ENCODE data around the gene OGFOD3. TPM values are rescaled to one million over a fixed set of nuclear protein-coding genes. Genes with fewer than 3 reads are reported as not detected.

Gene OGFOD3
- total and polyA plus RNA-seq, 7 donors, result 6.0 to 28.2 (median 19.3) TPM

- Histone ChIP-seq H3K27ac (no peak overlapping the region), H3K4me3 (no peak overlapping the region), H3K36me3 (peaks cover 0 to 30% (median 0%) of the 10 kb centered on the region in 4 donors), H3K27me3 (no peaks in the 10 kb centered on the region), H3K9me3 (no peaks in the 10 kb centered on the region), H3K4me1 (no peaks in the 10 kb centered on the region)
- WGBS, 2 donors, result 43 to 69% methylated on average over 3 of the region's 3 CpGs
- no peak for DNase-seq
- TF ChIP-seq CTCF (IDR thresholded peaks at IDR 0.05) (no peak), POLR2A (IDR thresholded peaks at IDR 0.05) (no peak), POLR2AphosphoS5 (IDR thresholded peaks at IDR 0.05) (no peak), EP300 (IDR thresholded peaks at IDR 0.05) (no peak)
- intact Hi-C loops (cut with DNase I), result no loop called here
Observed at GRCh38 chr17:82434216-82434565, 15.8 kb upstream of the OGFOD3 start.

- Histone ChIP-seq H3K36me3 (peaks cover 0 to 30% (median 0%) of the 10 kb centered on the region in 4 donors), H3K9me3 (no peaks in the 10 kb centered on the region), H3K27me3 (no peaks in the 10 kb centered on the region), H3K27ac (no peak overlapping the region), H3K4me1 (no peaks in the 10 kb centered on the region), H3K4me3 (no peak overlapping the region)
- no peak for TF ChIP-seq POLR2A (IDR thresholded peaks at IDR 0.05)
- TF ChIP-seq POLR2AphosphoS5 (IDR thresholded peaks at IDR 0.05), result no peak
- no peak for TF ChIP-seq CTCF (IDR thresholded peaks at IDR 0.05)
- TF ChIP-seq EP300 (IDR thresholded peaks at IDR 0.05), result no peak
- DNase-seq, result no peak
- WGBS, 2 donors, result 93 to 94% methylated on average over 32 of the region's 32 CpGs
- intact Hi-C loops (cut with DNase I), result no loop called here
Observed at GRCh38 chr17:82433560-82434215, 15.3 kb upstream of the OGFOD3 start.

- peaks cover 0 to 26% (median 0%) of the 10 kb centered on the region in 4 donors for H3K36me3 ChIP-seq
- no peaks in the 10 kb centered on the region for H3K9me3 ChIP-seq
- intact Hi-C loops (cut with DNase I), result no loop called here
- H3K4me3 ChIP-seq, result no peak overlapping the region
- no peaks in the 10 kb centered on the region for H3K27me3 ChIP-seq
- H3K27ac ChIP-seq, result no peak overlapping the region
- no peak for DNase-seq
- no peaks in the 10 kb centered on the region for H3K4me1 ChIP-seq
- TF ChIP-seq CTCF (IDR thresholded peaks at IDR 0.05) (no peak), POLR2A (IDR thresholded peaks at IDR 0.05) (no peak), POLR2AphosphoS5 (IDR thresholded peaks at IDR 0.05) (no peak), EP300 (IDR thresholded peaks at IDR 0.05) (no peak)
- 83 to 90% methylated on average over 8 of the region's 8 CpGs for WGBS, 2 donors
Observed at GRCh38 chr17:82432017-82432416, 13.6 kb upstream of the OGFOD3 start.

GRCh38 chr17:82429824-82430223 lies 11.4 kb upstream of the OGFOD3 start:
- Histone ChIP-seq H3K36me3 (peaks cover 0 to 8% (median 0%) of the 10 kb centered on the region in 4 donors), H3K9me3 (no peaks in the 10 kb centered on the region), H3K4me3 (no peak overlapping the region), H3K27ac (no peak overlapping the region), H3K4me1 (no peaks in the 10 kb centered on the region), H3K27me3 (no peaks in the 10 kb centered on the region)
- TF ChIP-seq CTCF (IDR thresholded peaks at IDR 0.05), result no peak
- TF ChIP-seq POLR2A (IDR thresholded peaks at IDR 0.05), result no peak
- TF ChIP-seq POLR2AphosphoS5 (IDR thresholded peaks at IDR 0.05), result no peak
- TF ChIP-seq EP300 (IDR thresholded peaks at IDR 0.05), result no peak
- intact Hi-C loops (cut with DNase I), result no loop called here
- DNase-seq, result no peak
- 81 to 91% methylated on average over 7 of the region's 7 CpGs for WGBS, 2 donors

- intact Hi-C loops (cut with DNase I), result no loop called here
- DNase-seq, result no peak
- no peak overlapping the region for H3K4me3 ChIP-seq
- TF ChIP-seq EP300 (IDR thresholded peaks at IDR 0.05) (no peak), POLR2AphosphoS5 (IDR thresholded peaks at IDR 0.05) (no peak), POLR2A (IDR thresholded peaks at IDR 0.05) (no peak), CTCF (IDR thresholded peaks at IDR 0.05) (no peak)
- H3K9me3 ChIP-seq, result no peaks in the 10 kb centered on the region
- H3K36me3 ChIP-seq, result peaks cover 0 to 1% (median 0%) of the 10 kb centered on the region in 4 donors
- no peaks in the 10 kb centered on the region for H3K4me1 ChIP-seq
- 97 to 98% methylated on average over 3 of the region's 3 CpGs for WGBS, 2 donors
- no peaks in the 10 kb centered on the region for H3K27me3 ChIP-seq
- no peak overlapping the region for H3K27ac ChIP-seq
Observed at GRCh38 chr17:82428546-82428945, 10.2 kb upstream of the OGFOD3 start.
